ENCODE data around the gene GBF1. TPM values are rescaled to one million over a fixed set of nuclear protein-coding genes. Genes with fewer than 3 reads are reported as not detected.

GBF1 gene
- total and polyA plus RNA-seq, 2 donors (not counting 1 experiment from before 2014, with no cell fraction given), result 20.8 to 39.3 TPM

DNA sequence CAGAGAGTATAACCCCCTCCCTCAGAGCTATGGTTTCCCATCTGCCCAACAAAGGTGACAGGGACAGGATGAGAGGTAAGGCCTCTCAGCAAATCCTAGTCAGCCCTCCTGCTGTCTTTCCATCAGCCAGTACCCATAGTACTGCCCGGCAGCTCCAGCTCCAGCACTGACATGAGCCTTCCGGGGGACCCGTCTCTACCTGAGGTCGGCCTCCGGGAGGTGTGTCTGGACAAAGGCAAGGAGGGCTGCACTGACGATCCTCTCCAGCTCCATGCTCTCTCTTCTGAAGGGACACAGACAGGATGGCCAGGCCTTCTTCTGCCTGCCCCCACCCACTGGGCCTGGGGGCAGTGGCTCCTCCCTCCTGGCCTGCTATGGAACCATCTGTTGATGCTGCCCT is 179.6 kb downstream of the GBF1 start:
- 96% methylated on average over 5 of the region's 6 CpGs for WGBS (ENCODE audit: insufficient coverage)
- ATAC-seq (ENCODE audit: low read depth), result no peak
- DNase-seq, result no peak
- intact Hi-C loops (cut with micrococcal nuclease), result loop anchor here (5.0 kb wide), 1 partner anchor 293 kb away; the partner anchor contains the start of gene PPRC1
- Mint-ChIP-seq H3K4me1 (peaks cover 24% of the 10 kb centered on the region), H3K27ac (no peak overlapping the region), H3K27me3 (no peaks in the 10 kb centered on the region), H3K9me3 (ENCODE audit: insufficient read depth) (no peaks in the 10 kb centered on the region), H3K4me3 (no peak overlapping the region)
- Histone ChIP-seq H3K9me3 (ENCODE audit: control extremely low read depth in 1 of 3, control insufficient read depth in 2 of 3, insufficient read depth in 1 of 3, low read length in 2 of 3) (no peaks in the 10 kb centered on the region), H3K9ac (ENCODE audit: low read length) (no peak overlapping the region), H4K20me1 (ENCODE audit: control insufficient read depth, insufficient read depth, low read length, poor library complexity, severe bottlenecking) (peaks cover 14% of the 10 kb centered on the region), H3K79me2 (ENCODE audit: control insufficient read depth, insufficient read depth, low read length) (no peaks in the 10 kb centered on the region), H3K4me3 (ENCODE audit: control extremely low read depth in 1 of 5, extremely low read depth in 1 of 5, insufficient read depth in 1 of 5, low read depth in 2 of 5, low read length in 4 of 5) (no peak overlapping the region), H3K4me1 (ENCODE audit: control insufficient read depth in 2 of 2, insufficient read depth in 2 of 2, low read length in 2 of 2) (peaks cover 20 to 23% of the 10 kb centered on the region in 2 donors), H3K36me3 (replicated peaks in 1 of 2; ENCODE audit: control extremely low read depth in 1 of 2, control insufficient read depth in 1 of 2, extremely low read depth in 1 of 2, insufficient read depth in 2 of 2, low read length in 1 of 2) (peaks cover 0 to 14% of the 10 kb centered on the region in 2 experiments), H2AFZ (ENCODE audit: insufficient read depth, low read depth, low read length, poor library complexity, severe bottlenecking) (no peak overlapping the region), H3K27me3 (replicated peaks in 1 of 4; ENCODE audit: control extremely low read depth in 1 of 4, control insufficient read depth in 3 of 4, insufficient read depth in 4 of 4, low read length in 3 of 4) (no peaks in the 10 kb centered on the region), H3K4me2 (replicated peaks; ENCODE audit: low read depth, low read length, poor library complexity, severe bottlenecking) (no peak overlapping the region), H3K27ac (ENCODE audit: low read length in 2 of 2) (no peak overlapping the region)
- TF ChIP-seq CTCF (IDR thresholded peaks at IDR 0.05), result no peak
- TF ChIP-seq EZH2 (IDR thresholded peaks at IDR 0.05; ENCODE audit: borderline replicate concordance, insufficient read depth, low read depth, low read length, poor library complexity, severe bottlenecking), result no peak
- ChIA-PET POLR2A (interaction anchor here (0.7 kb wide), 1 partner anchor 224 kb away, joined by 6 read pairs; no protein-coding TSS in a partner anchor), CTCF (interaction anchor here (0.9 to 6.1 kb wide), 3 partner anchors 22 to 195 kb away, joined by 3 to 108 read pairs (median 9); partner anchors contain the start of gene NFKB2)

DNA sequence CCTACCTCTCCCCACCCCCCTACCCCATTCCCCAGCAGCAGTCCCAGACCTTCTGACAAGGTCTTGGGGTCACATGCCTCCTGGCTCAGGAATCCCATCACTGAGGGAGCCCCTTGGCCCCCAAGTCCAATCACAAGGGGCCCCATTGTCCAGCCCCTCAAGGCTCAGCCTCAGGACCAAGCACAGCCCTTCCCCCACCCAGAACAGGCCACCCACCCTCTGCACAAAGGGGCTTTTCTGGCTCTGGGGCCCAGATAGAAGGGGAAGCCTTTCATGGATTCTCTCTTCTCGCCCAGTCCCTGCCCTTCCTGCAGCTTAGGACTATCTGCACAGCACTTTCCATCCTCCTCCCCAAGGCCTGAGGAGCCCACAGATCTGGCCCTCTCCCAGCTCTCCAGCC is 180.1 kb downstream of the GBF1 start:
- Mint-ChIP-seq H3K9me3 (ENCODE audit: insufficient read depth) (no peaks in the 10 kb centered on the region), H3K4me1 (peaks cover 19% of the 10 kb centered on the region), H3K4me3 (no peak overlapping the region), H3K27me3 (no peaks in the 10 kb centered on the region), H3K27ac (no peak overlapping the region)
- ATAC-seq (ENCODE audit: low read depth), result no peak
- no peaks in the 10 kb centered on the region for H3K27me3 ChIP-seq (replicated peaks in 1 of 4; ENCODE audit: control extremely low read depth in 1 of 4, control insufficient read depth in 3 of 4, insufficient read depth in 4 of 4, low read length in 3 of 4)
- H3K4me3 ChIP-seq (ENCODE audit: control extremely low read depth in 1 of 5, extremely low read depth in 1 of 5, insufficient read depth in 1 of 5, low read depth in 2 of 5, low read length in 4 of 5), result no peak overlapping the region
- TF ChIP-seq CTCF (IDR thresholded peaks at IDR 0.05) (no peak), EZH2 (IDR thresholded peaks at IDR 0.05; ENCODE audit: borderline replicate concordance, insufficient read depth, low read depth, low read length, poor library complexity, severe bottlenecking) (no peak)
- POLR2A ChIA-PET, result interaction anchor here (0.7 kb wide), 1 partner anchor 224 kb away, joined by 6 read pairs; no protein-coding TSS in a partner anchor
- peaks cover 0 to 14% of the 10 kb centered on the region in 2 experiments for H3K36me3 ChIP-seq (replicated peaks in 1 of 2; ENCODE audit: control extremely low read depth in 1 of 2, control insufficient read depth in 1 of 2, extremely low read depth in 1 of 2, insufficient read depth in 2 of 2, low read length in 1 of 2)
- H3K27ac ChIP-seq (ENCODE audit: low read length in 2 of 2), result no peak overlapping the region
- H3K4me2 ChIP-seq (replicated peaks; ENCODE audit: low read depth, low read length, poor library complexity, severe bottlenecking), result no peak overlapping the region
- intact Hi-C loops (cut with micrococcal nuclease), result no loop called here
- H4K20me1 ChIP-seq (ENCODE audit: control insufficient read depth, insufficient read depth, low read length, poor library complexity, severe bottlenecking), result peaks cover 11% of the 10 kb centered on the region
- H3K79me2 ChIP-seq (ENCODE audit: control insufficient read depth, insufficient read depth, low read length), result no peaks in the 10 kb centered on the region
- no peak overlapping the region for H2AFZ ChIP-seq (ENCODE audit: insufficient read depth, low read depth, low read length, poor library complexity, severe bottlenecking)
- DNase-seq, result no peak
- peaks cover 15 to 18% of the 10 kb centered on the region in 2 donors for H3K4me1 ChIP-seq (ENCODE audit: control insufficient read depth in 2 of 2, insufficient read depth in 2 of 2, low read length in 2 of 2)
- 100% methylated on average over 1 of the region's 1 CpG for WGBS (ENCODE audit: insufficient coverage)
- H3K9me3 ChIP-seq (ENCODE audit: control extremely low read depth in 1 of 3, control insufficient read depth in 2 of 3, insufficient read depth in 1 of 3, low read length in 2 of 3), result no peaks in the 10 kb centered on the region
- CTCF ChIA-PET, result interaction anchor here (1.2 to 2.6 kb wide), 3 partner anchors 20 to 195 kb away, joined by 3 to 9 read pairs (median 3); no protein-coding TSS in a partner anchor
- no peak overlapping the region for H3K9ac ChIP-seq (ENCODE audit: low read length)
